Heart left ventricle (tissue), 13 donors: Measurements from ENCODE around the gene ERMN.

Experiments
- POLR2A ChIP-seq, 2 donors: fragments of 450-650 bp; IDR thresholded peaks; one replicate each; pipeline ENCODE4 v1.6.1; 2017; ENCODE audit warnings: antibody characterized with exemption in 2 of 2, mild to moderate bottlenecking in 2 of 2, moderate library complexity in 2 of 2
- TF ChIP-seq, protein P1 (sequence below), 12 donors: fragments of 200-600 bp; sonication (generic) in 4 of 12; IDR thresholded peaks; one replicate each; pipeline versions ENCODE4 v1.5.0 to v1.8.0; 2018 to 2022; ENCODE audit warnings: antibody characterized with exemption in 12 of 12, mild to moderate bottlenecking in 5 of 12
- donor health status: ischemic (EF 13 %, LVEDD 7.1; RV severe dilation, severe dysfunction).
- donor health status: DM: no; HTN: yes; CAD: no.
- donor health status: DM: no; HTN: no; CAD: no.
- donor health status: ischemic (EF 25% LVEDD 6.9; RV normal size, moderate dysfunction).
- donor health status: ischemic (EF 25% LVEDD 5.7; RV mildly dilated, moderate dysfunction).
- donor health status: ischemic (EF 35%, LVEDD 5.7; RV mildly dilated, moderate dysfunction).
- donor health status: nonischemic (EF 11% LVEDD 7.7; RV severe dilation, severe dysfunction).
- donor health status: DM: yes; HTN: yes; CAD: no.
- donor health status: PGD.
- donor health status: ischemic (EF 29% LVEDD 5.4; RV normal size, mild dysfunction).
- donor health status: nonischemic (EF 23%, LVEDD 6.1; RV moderate dilation, normal function).

- TF ChIP-seq, protein P1, sequence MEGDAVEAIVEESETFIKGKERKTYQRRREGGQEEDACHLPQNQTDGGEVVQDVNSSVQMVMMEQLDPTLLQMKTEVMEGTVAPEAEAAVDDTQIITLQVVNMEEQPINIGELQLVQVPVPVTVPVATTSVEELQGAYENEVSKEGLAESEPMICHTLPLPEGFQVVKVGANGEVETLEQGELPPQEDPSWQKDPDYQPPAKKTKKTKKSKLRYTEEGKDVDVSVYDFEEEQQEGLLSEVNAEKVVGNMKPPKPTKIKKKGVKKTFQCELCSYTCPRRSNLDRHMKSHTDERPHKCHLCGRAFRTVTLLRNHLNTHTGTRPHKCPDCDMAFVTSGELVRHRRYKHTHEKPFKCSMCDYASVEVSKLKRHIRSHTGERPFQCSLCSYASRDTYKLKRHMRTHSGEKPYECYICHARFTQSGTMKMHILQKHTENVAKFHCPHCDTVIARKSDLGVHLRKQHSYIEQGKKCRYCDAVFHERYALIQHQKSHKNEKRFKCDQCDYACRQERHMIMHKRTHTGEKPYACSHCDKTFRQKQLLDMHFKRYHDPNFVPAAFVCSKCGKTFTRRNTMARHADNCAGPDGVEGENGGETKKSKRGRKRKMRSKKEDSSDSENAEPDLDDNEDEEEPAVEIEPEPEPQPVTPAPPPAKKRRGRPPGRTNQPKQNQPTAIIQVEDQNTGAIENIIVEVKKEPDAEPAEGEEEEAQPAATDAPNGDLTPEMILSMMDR (IDR thresholded peaks at IDR 0.05) = no peak
- TF ChIP-seq POLR2A (IDR thresholded peaks at IDR 0.05) = no peak
These were observed 24.4 kb upstream of the ERMN start for GRCh38 chr2:157349949-157350515.
